HL-60 (cell line): ENCODE results near the gene KAT2A.

Experiments
- DNase-seq, 2 experiments: peaks; one replicate each; pipeline ENCODE4 v3.0.0-alpha.2; 2010 to 2020; ENCODE audit warnings: low read depth in 1 of 2, low spot score in 1 of 2
- H3K27ac ChIP-seq: fragments of 250-450 bp; sonication (Bioruptor Pico); replicated peaks from 2 replicates; pipeline ENCODE4 v1.5.1; 2020; ENCODE audit warnings: mild to moderate bottlenecking, moderate library complexity
- H3K27me3 ChIP-seq: fragments of 250-450 bp; sonication (Bioruptor Pico); 2 replicates; pipeline ENCODE4 v1.5.1; 2021; ENCODE audit warnings: mild to moderate bottlenecking, moderate library complexity; ENCODE audit not compliant: insufficient read depth, poor library complexity, severe bottlenecking
- H3K4me3 ChIP-seq: replicated peaks from 2 replicates; pipeline ENCODE4 v1.5.1; 2011; ENCODE audit warnings: mild to moderate bottlenecking, control low read depth, low read length; ENCODE audit not compliant: insufficient read depth
- GABPA ChIP-seq: IDR thresholded peaks from 2 replicates; pipeline ENCODE4 v1.6.1; 2012; ENCODE audit warnings: low read depth
- POLR2AphosphoS5 ChIP-seq: IDR thresholded peaks from 2 replicates; pipeline ENCODE4 v1.6.1; 2012; ENCODE audit warnings: low read depth
- SPI1 ChIP-seq: IDR thresholded peaks from 2 replicates; pipeline ENCODE4 v1.6.1; 2012; ENCODE audit warnings: low read depth, mild to moderate bottlenecking, borderline replicate concordance
- TF ChIP-seq, protein P1 (sequence below): IDR thresholded peaks from one replicate; pipeline ENCODE4 v1.5.1; 2011; ENCODE audit warnings: low read length, control low read depth, inconsistent platforms; ENCODE audit not compliant: insufficient read depth
- TF ChIP-seq, protein P2 (sequence below): IDR thresholded peaks from 2 replicates; pipeline ENCODE4 v1.6.1; 2012; ENCODE audit warnings: low read depth; ENCODE audit not compliant: insufficient replicate concordance

KAT2A gene

DNA sequence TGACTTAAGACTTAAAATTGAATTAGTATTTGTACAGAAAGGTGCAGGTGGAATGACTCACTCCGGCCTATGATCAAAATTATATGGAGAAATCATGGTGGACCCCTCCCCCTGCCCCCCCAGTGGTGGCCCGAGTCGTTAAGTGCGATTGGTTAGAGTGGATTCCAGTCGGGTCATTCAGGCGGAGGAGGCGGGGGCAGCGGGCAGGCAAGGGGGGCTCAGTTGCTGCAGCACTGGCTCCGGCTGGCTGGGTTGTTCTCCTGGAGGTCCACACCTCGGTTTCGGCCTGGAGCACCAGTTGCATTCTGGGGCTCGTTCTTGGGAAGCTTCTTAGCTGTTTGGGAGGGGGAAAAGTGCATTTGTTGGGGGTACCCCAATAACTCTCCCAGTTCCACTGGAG lies 4.4 kb upstream of the KAT2A start:
- TF ChIP-seq, protein P1, sequence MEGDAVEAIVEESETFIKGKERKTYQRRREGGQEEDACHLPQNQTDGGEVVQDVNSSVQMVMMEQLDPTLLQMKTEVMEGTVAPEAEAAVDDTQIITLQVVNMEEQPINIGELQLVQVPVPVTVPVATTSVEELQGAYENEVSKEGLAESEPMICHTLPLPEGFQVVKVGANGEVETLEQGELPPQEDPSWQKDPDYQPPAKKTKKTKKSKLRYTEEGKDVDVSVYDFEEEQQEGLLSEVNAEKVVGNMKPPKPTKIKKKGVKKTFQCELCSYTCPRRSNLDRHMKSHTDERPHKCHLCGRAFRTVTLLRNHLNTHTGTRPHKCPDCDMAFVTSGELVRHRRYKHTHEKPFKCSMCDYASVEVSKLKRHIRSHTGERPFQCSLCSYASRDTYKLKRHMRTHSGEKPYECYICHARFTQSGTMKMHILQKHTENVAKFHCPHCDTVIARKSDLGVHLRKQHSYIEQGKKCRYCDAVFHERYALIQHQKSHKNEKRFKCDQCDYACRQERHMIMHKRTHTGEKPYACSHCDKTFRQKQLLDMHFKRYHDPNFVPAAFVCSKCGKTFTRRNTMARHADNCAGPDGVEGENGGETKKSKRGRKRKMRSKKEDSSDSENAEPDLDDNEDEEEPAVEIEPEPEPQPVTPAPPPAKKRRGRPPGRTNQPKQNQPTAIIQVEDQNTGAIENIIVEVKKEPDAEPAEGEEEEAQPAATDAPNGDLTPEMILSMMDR, result no peak
- TF ChIP-seq SPI1 (no peak), POLR2AphosphoS5 (no peak), GABPA (no peak)
- TF ChIP-seq, protein P2, sequence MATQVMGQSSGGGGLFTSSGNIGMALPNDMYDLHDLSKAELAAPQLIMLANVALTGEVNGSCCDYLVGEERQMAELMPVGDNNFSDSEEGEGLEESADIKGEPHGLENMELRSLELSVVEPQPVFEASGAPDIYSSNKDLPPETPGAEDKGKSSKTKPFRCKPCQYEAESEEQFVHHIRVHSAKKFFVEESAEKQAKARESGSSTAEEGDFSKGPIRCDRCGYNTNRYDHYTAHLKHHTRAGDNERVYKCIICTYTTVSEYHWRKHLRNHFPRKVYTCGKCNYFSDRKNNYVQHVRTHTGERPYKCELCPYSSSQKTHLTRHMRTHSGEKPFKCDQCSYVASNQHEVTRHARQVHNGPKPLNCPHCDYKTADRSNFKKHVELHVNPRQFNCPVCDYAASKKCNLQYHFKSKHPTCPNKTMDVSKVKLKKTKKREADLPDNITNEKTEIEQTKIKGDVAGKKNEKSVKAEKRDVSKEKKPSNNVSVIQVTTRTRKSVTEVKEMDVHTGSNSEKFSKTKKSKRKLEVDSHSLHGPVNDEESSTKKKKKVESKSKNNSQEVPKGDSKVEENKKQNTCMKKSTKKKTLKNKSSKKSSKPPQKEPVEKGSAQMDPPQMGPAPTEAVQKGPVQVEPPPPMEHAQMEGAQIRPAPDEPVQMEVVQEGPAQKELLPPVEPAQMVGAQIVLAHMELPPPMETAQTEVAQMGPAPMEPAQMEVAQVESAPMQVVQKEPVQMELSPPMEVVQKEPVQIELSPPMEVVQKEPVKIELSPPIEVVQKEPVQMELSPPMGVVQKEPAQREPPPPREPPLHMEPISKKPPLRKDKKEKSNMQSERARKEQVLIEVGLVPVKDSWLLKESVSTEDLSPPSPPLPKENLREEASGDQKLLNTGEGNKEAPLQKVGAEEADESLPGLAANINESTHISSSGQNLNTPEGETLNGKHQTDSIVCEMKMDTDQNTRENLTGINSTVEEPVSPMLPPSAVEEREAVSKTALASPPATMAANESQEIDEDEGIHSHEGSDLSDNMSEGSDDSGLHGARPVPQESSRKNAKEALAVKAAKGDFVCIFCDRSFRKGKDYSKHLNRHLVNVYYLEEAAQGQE, result no peak
- no peak for DNase-seq
- no peaks in the 10 kb centered on the region for H3K27me3 ChIP-seq
- no peak overlapping the region for H3K4me3 ChIP-seq
- H3K27ac ChIP-seq, result no peak overlapping the region

DNA sequence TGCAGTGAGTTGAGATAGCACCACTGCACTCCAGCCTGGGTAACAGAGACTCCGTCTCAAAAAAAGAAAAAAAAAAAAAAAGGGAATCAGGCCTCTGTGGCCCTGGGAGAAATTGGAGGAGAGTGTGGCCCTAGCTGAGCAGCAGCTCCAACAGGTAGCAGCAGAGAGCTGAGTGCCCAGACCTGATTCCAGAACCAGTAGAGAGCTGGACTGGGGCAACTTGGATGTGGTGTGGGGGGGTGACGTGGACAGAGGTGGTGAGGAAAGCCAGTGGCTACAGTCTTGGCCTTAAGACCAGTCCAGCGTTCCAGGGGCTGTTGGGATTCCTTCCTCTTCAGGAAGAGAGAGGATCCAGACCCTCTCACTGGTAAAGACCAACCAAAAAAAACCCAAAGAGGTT lies 3.1 kb upstream of the KAT2A start:
- H3K27ac ChIP-seq, result no peak overlapping the region
- H3K4me3 ChIP-seq, result no peak overlapping the region
- no peak for DNase-seq

DNA sequence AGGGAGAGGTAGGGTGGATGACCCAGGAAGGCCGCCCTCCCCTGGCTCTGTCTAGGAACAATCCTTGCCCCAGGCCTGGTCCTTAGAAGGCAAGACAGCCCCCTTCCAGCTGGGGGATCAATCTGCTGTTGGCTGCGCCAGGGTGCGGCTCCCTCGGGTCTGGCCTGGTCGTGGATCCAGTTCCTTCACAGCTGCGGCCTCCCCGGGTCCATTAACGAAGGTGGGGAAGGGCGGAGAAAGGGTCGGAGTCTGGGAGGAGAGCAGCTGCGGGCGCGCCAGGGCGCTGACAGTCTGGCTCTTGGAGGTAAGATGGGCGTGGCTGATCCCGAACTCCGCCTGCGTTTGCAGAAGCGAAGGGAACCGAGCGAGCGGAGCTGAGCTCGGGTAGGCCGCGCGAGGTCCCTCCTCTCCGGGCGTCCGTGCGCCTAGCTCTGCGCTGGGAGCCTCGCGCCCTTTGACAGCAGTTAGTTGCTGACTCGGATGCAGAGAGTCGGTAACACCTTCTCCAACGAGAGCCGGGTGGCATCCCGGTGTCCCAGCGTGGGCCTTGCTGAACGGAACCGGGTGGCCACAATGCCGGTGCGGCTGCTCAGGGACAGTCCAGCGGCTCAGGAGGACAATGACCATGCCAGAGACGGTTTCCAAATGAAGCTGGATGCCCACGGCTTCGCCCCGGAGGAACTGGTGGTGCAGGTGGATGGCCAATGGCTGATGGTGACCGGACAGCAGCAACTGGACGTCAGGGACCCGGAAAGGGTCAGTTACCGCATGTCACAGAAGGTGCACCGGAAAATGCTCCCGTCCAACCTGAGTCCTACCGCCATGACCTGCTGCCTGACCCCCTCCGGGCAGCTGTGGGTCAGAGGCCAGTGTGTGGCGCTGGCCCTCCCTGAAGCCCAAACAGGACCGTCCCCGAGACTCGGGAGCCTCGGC lies 1.5 kb upstream of the KAT2A start, which contains the start of gene HSPB9:
Gene HSPB9 (plus strand): TSS at position 434 of the 933 bp plus-strand sequence. CDS start 47 bp downstream, at position 481.
- Histone ChIP-seq H3K4me3 (no peak within 1 kb of the TSS), H3K27ac (peak within 1 kb of the TSS; percentile 76), H3K27me3 (no peaks in the 10 kb centered on the region)
- no peak for TF ChIP-seq SPI1
- TF ChIP-seq, protein P1, result no peak
- no peak for TF ChIP-seq POLR2AphosphoS5
- no peak for TF ChIP-seq GABPA
- TF ChIP-seq, protein P2, result no peak
- DNase-seq, result no peak

More for the DNA sequence above, 3.1 kb upstream of the KAT2A start:
- H3K27me3 ChIP-seq, result no peaks in the 10 kb centered on the region
- TF ChIP-seq SPI1 (no peak), GABPA (no peak), POLR2AphosphoS5 (no peak)
- TF ChIP-seq, protein P1, result no peak
- TF ChIP-seq, protein P2, result no peak
